NCI-H1694 (cell line): Measurements from ENCODE around the gene DAP.

ENCODE experiments used
- DNase-seq: peaks from one replicate; lab custom pipeline; 2025; lab: John Stamatoyannopoulos, UW

Gene DAP

GRCh38 chr5:10709409-10709808 lies 51.6 kb downstream of the DAP start:
- no peak for DNase-seq

GRCh38 chr5:10708189-10708944 lies 52.7 kb downstream of the DAP start:
- no peak for DNase-seq

- DNase-seq = no peak
Observed at GRCh38 chr5:10707198-10708142, 53.6 kb downstream of the DAP start.

GRCh38 chr5:10706326-10706725 lies 54.7 kb downstream of the DAP start:
- no peak for DNase-seq

- DNase-seq = no peak
Observed at GRCh38 chr5:10705747-10706146, 55.3 kb downstream of the DAP start.

GRCh38 chr5:10704949-10705621 lies 55.9 kb downstream of the DAP start:
- DNase-seq = no peak

GRCh38 chr5:10703676-10704075 lies 57.4 kb downstream of the DAP start:
- no peak for DNase-seq

- DNase-seq = no peak
Observed at GRCh38 chr5:10702911-10703491, 58.0 kb downstream of the DAP start.

- no peak for DNase-seq
Observed at GRCh38 chr5:10702040-10702629, 58.9 kb downstream of the DAP start.

- peak; percentile 37 for DNase-seq
Observed at GRCh38 chr5:10701567-10702039, 59.4 kb downstream of the DAP start.

- no peak for DNase-seq
Observed at GRCh38 chr5:10700516-10700915, 60.5 kb downstream of the DAP start.

GRCh38 chr5:10699987-10700386 lies 61.0 kb downstream of the DAP start:
- DNase-seq = no peak

GRCh38 chr5:10699281-10699874 lies 61.7 kb downstream of the DAP start:
- DNase-seq = no peak

- DNase-seq = no peak
Observed at GRCh38 chr5:10695759-10696543, 65.1 kb downstream of the DAP start.

GRCh38 chr5:10695055-10695649 lies 65.9 kb downstream of the DAP start:
- peak; percentile 50 for DNase-seq

- no peak for DNase-seq
Observed at GRCh38 chr5:10691826-10692785, 68.9 kb downstream of the DAP start.

- DNase-seq = no peak
Observed at GRCh38 chr5:10690460-10691440, 70.3 kb downstream of the DAP start.
